Mesodermal cell (in vitro differentiated cells): ENCODE measurements around the gene PTPRJ.
A peak's percentile ranks its signal among the peaks of the same experiment; 100 is the strongest.

Experiments used
- H3K27ac ChIP-seq: 2 replicates; pipeline ENCODE4 v1.7.0; 2013; ENCODE audit warnings: mild to moderate bottlenecking, low read depth, low read length, moderate library complexity; ENCODE audit not compliant: severe bottlenecking
- H3K36me3 ChIP-seq: 2 replicates; pipeline ENCODE4 v1.7.1; 2013; ENCODE audit warnings: mild to moderate bottlenecking, low read length, moderate library complexity; ENCODE audit not compliant: control insufficient read depth, insufficient read depth
- H3K4me1 ChIP-seq: one replicate; pipeline ENCODE4 v1.7.1; 2013; ENCODE audit warnings: mild to moderate bottlenecking, low read length; ENCODE audit not compliant: insufficient read depth, control insufficient read depth, poor library complexity, severe bottlenecking
- H3K4me3 ChIP-seq: 2 replicates; pipeline ENCODE4 v1.7.0; 2013; ENCODE audit warnings: low read length, control low read depth, mild to moderate bottlenecking; ENCODE audit not compliant: insufficient read depth, poor library complexity, severe bottlenecking; ENCODE audit errors: extremely low read depth
- H3K9me3 ChIP-seq: 2 replicates; pipeline ENCODE4 v1.7.1; 2013; ENCODE audit warnings: mild to moderate bottlenecking, low read length, moderate library complexity; ENCODE audit not compliant: control insufficient read depth
- WGBS, 2 experiments: methylation state at CpG; one replicate each; pipeline ENCODE4 v1.1.5; 2013; ENCODE audit warnings: missing lambda C conversion rate in 2 of 2; ENCODE audit not compliant: insufficient coverage in 2 of 2; 5-methylcytosine and 5-hydroxymethylcytosine counted together

Gene PTPRJ

DNA sequence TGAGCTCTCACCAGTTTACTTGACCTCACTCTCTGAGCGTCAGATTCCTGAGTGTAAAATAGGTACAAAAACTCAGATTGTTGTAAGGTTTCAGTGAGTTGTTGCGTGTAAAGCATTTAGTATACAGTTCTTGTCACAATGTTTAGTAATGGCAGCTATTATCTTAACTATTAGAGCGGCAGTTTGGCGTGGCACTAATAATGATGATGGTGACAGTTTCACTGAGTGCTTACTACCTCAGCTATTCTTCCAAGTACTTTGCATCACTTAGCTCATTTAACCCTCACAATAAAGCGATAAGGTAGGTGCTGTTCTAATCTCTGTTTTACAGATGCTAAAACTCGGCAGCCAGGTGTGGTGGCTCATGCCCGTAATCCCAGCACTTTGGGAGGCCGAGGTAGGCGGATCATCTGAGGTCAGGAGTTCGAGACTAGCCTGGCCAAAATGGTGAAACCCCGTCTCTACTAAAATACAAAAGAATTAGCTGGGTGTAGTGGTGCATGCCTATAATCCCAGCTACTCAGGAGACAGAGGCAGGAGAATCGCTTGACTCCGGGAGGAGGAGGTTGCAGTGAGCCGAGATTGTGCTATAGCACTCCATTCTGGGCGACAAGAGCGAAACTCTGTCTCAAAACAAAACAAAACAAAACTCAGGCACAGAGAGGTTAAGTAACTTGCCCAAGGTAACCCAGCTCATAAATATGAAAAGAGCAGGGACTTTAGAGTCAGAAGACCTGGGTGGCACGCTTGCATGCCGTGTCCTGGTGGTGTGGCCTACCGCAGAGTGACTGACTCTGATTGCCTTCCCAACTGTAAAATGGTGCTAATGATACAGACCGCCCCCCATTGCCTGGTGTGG is 76.2 kb downstream of the PTPRJ start:
- Histone ChIP-seq H3K27ac (no peak overlapping the region), H3K4me1 (peaks cover 25% of the 10 kb centered on the region), H3K36me3 (no peaks in the 10 kb centered on the region), H3K4me3 (no peak overlapping the region), H3K9me3 (no peaks in the 10 kb centered on the region)
- 92 to 94% methylated on average over 15 to 16 of the region's 20 CpGs for WGBS, 2 experiments

DNA sequence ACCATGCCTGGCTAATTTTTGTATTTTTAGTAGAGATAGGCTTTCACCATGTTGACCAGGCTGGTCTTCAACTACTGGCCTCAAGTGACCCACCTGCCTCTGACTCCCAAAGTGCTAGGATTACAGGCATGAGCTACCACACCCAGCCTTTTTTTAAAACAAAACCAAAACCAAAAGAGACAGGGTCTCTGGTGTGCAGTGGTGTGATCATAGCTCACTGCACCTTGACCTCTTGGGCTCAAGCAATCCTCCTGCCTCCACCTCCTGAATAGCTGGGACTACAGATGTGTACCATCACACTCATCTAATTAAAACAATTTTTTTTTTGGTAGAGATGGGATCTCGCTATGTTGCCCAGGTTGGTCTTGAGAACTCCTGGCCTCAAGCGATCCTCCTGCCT is 77.7 kb downstream of the PTPRJ start:
- Histone ChIP-seq H3K36me3 (no peaks in the 10 kb centered on the region), H3K4me1 (peaks cover 17% of the 10 kb centered on the region), H3K9me3 (no peaks in the 10 kb centered on the region), H3K27ac (no peak overlapping the region), H3K4me3 (no peak overlapping the region)
- 85 to 100% methylated on average over 1 to 2 of the region's 2 CpGs for WGBS, 2 experiments

DNA sequence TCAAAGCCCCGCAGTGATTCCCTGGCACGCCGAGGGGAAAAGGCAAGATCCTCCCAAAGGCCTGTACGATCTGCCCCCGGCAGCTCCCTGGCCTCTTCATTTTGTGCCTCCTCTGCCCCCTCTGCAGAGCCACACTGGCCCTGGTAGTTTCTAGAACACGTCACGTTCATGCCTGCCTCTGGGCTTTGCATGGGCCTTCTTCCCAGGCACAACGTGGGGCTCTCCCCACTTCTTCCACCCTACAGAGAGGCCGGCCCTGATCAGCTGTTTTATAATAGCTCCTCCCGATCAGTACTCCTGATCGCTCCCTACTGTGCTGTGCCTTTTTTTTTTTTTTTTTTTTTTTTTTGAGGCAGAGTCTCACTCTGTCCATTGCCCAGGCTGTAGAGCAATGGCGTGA is 78.4 kb downstream of the PTPRJ start:
- H3K9me3 ChIP-seq, result no peaks in the 10 kb centered on the region
- no peak overlapping the region for H3K4me3 ChIP-seq
- H3K36me3 ChIP-seq, result no peaks in the 10 kb centered on the region
- peaks cover 18% of the 10 kb centered on the region for H3K4me1 ChIP-seq
- WGBS, 2 experiments, result 86 to 88% methylated on average over 10 to 11 of the region's 12 CpGs
- H3K27ac ChIP-seq, result no peak overlapping the region

DNA sequence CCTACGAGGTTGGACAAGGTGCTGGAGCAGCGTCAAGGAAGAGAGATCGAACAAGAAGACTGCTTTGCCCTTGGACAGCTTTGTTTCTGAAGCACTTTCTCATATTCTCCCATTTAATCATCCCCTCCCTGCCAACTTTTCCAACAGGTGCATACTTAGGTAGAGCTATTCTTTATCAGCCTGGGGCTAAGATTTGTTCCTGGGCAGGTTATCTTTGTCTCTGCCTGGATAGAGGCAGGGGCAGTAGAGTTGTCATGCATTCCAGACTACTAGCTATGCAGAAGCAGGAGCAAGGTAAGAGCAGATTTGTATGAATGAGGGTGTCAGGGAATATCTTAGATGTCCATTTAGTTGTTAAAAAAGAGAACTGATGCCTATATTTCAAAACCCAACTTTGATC is 82.3 kb downstream of the PTPRJ start:
- H3K27ac ChIP-seq, result no peak overlapping the region

DNA sequence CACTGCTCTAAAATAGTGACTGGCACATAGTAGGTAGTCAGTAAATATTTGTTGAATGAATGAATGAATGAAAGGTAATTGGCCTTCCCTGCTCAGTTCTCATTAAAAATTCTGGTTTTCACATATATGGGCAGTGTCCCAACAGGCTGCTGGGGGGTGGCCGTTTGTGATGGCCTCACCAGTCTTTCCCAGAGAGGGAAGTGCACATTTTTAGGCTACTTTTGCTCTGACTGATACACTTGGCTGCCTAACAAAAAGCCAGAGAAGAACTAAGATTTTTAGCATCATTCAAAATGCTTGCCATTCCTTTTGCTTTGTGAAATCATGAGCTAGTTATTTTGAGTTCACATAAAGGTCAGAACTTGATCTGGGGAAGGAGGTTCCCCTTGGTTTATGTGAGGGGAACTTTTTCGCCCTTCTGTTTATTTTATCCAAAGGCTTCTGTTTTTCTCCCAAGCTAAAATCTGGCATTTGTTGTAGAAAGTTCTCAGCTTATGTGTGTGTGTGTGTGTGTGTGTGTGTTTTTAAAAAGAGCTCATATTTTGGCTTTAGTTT is 83.1 kb downstream of the PTPRJ start:
- Histone ChIP-seq H3K4me3 (no peak overlapping the region), H3K4me1 (peaks cover 18% of the 10 kb centered on the region), H3K36me3 (no peaks in the 10 kb centered on the region), H3K9me3 (no peaks in the 10 kb centered on the region), H3K27ac (peak overlapping the region; percentile 79)
- 72 to 73% methylated on average over 1 to 2 of the region's 2 CpGs for WGBS, 2 experiments

More for the DNA sequence above, 82.3 kb downstream of the PTPRJ start:
- peaks cover 18% of the 10 kb centered on the region for H3K4me1 ChIP-seq
- H3K4me3 ChIP-seq, result no peak overlapping the region
- H3K36me3 ChIP-seq, result no peaks in the 10 kb centered on the region
- H3K9me3 ChIP-seq, result no peaks in the 10 kb centered on the region
- WGBS, 2 experiments, result 94 to 100% methylated on average over 3 of the region's 3 CpGs

DNA sequence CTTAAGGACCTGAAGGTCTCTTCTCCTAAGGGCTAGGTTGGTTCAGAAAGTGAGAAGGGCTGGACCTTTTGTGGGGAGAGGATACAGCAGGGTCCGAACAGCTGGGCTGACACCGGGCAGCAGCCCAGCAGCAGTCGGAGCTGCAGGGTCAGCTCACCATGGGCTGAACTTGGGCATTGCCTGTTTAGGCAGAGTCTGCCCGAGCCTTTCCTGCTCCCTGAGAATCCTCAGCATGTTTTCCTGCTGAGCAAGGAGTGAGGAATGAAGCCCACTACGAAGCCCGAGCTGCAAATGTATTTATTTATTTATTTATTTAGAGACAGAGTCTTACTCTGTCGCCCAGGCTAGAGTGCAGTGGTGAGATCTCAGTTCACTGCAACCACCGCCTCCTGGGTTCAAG is 83.9 kb downstream of the PTPRJ start:
- H3K4me3 ChIP-seq, result no peak overlapping the region
- H3K9me3 ChIP-seq, result no peaks in the 10 kb centered on the region
- peaks cover 18% of the 10 kb centered on the region for H3K4me1 ChIP-seq
- H3K36me3 ChIP-seq, result no peaks in the 10 kb centered on the region
- WGBS, 2 experiments, result 82 to 86% methylated on average over 4 to 6 of the region's 8 CpGs
- H3K27ac ChIP-seq, result peak overlapping the region; percentile 79

- Histone ChIP-seq H3K9me3 (no peaks in the 10 kb centered on the region), H3K36me3 (peaks cover 6% of the 10 kb centered on the region), H3K4me1 (peaks cover 11% of the 10 kb centered on the region), H3K27ac (no peak overlapping the region), H3K4me3 (no peak overlapping the region)
- WGBS, 2 experiments, result 95 to 98% methylated on average over 4 to 5 of the region's 10 CpGs
Observed at GRCh38 chr11:48066881-48067800, 86.8 kb downstream of the PTPRJ start.

DNA sequence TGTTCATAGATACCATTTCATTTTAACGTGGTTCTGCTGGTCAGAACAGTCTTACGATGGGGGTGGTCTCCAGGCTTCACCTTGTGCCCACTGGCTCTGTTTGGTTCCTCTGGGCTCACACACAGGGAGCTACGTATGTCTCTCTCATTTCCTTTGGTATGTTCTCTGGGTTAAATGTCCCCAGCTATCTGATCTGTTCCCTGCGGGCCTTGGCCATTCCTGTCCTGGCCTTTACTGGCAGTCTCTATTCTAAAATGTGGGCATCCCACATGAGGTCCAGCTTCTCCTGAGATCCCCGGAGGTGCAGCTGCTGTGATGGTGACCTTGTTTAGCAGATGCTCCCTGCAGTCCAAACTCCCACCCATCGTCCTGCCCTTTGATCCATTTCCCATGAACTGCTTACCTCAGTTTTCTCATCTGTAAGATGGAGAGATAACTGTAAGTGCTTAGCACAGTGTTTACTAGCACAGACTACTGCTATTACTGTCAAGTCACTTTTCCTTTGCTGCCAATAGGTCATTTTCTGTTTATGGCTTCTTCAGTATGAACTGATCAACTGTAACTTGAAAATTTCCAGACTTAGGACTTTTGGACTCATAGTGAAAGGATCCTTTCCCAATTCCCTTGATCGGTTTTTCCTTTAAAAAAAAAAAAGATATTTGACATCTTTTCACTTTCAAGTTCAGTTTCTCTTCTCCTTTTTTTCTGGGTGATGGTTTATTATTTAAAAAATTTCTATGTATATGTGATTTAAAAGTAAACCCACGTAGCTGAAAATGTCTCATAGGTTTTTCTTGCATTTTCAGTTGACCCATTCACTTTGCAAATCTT is 92.9 kb downstream of the PTPRJ start:
- Histone ChIP-seq H3K4me1 (no peaks in the 10 kb centered on the region), H3K36me3 (peaks cover 6% of the 10 kb centered on the region), H3K9me3 (no peaks in the 10 kb centered on the region), H3K27ac (no peak overlapping the region), H3K4me3 (no peak overlapping the region)
- 71 to 90% methylated on average over 5 of the region's 8 CpGs for WGBS, 2 experiments

DNA sequence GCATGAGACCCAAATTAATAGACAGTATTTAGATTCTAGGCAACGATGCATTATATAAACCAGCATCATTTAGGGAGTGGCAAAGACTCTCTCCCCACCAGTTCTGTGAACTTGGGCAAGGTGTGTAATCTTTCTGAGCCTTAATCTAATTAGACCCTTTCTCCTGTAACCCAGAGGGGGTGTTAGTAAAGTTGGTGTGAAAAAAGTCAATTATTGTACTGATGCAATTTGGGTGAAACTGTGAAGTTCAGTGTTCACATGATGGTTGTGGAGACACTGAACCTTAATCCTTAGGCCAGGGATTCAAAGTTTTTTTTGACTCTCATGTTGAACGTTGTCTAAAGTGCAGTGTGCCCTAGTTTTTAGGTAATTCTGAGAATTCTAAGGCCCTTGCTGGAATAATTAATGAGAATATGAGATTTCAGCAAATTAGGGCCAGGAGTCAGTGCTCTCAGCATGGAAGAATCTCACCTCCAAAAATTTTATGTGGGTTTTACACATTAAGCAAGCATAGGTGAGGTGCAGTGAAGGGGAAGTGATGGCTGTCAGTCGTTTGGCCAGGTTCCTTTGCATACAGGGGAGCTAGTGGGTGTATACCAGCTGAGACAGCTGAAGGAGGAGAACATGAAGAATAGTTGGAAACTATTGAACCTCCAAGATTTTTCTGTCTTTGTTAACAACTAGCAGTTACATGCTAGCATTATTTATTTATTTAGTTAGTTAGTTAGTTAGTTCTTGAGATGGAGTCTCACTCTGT is 94.2 kb downstream of the PTPRJ start:
- no peak overlapping the region for H3K4me3 ChIP-seq
- H3K27ac ChIP-seq, result no peak overlapping the region
- 94 to 95% methylated on average over 2 of the region's 3 CpGs for WGBS, 2 experiments
- H3K4me1 ChIP-seq, result no peaks in the 10 kb centered on the region
- peaks cover 5% of the 10 kb centered on the region for H3K36me3 ChIP-seq
- H3K9me3 ChIP-seq, result no peaks in the 10 kb centered on the region
